ENCODE measurements around the gene PTPRR. TPM values are rescaled to one million over a fixed set of nuclear protein-coding genes. Genes with fewer than 3 reads are reported as not detected.

The PTPRR gene
- total and polyA plus RNA-seq, 2 donors from 2014 or later = 0.50 to 0.86 TPM

DNA sequence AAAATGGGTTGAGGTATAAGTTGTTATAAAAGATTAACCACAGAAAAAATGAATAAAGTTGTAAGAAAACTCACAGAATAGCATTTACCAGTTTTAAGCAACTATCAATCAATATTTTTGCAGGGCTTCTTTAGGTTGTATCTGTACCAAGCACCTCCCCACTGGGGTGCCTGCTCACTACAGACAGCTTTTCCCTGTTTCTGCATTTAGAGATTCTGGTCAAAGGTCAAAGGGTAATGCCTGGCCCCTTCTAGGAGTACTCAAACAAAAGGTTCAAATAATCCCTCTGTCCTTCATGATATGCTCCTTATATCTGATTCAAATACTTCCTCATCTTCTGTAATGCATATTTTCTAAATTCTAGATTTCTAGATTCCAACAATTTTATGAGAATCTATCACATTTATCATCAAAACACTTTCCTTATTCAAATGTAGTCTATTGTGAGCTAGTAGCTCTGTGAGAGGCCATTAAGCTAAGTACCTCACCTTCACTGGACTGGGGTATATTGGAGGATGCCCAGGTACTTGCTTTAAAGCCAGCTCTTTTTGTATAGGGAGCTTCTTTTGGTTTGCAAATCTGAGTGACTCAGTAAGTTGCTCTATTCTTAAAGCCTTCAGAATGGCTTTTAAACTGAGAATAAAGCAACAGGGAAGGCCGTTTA, 162.6 kb downstream of the PTPRR start:
- H3K4me1 ChIP-seq (ENCODE audit: control insufficient read depth in 2 of 3, insufficient read depth in 2 of 3, low read depth in 1 of 3, low read length in 3 of 3) = no peaks in the 10 kb centered on the region
- no peak overlapping the region for H3K9ac ChIP-seq (ENCODE audit: low read length in 3 of 3)
- H3K27ac ChIP-seq (ENCODE audit: low read depth in 2 of 2, low read length in 2 of 2) = no peak overlapping the region
- no peaks in the 10 kb centered on the region for H3K27me3 ChIP-seq (ENCODE audit: control insufficient read depth, insufficient read depth, low read length)
- no peak for FAIRE-seq
- intact Hi-C loops (cut with DNase I) = no loop called here
- no peaks in the 10 kb centered on the region for H3K9me3 ChIP-seq (ENCODE audit: control insufficient read depth in 2 of 3, insufficient read depth in 1 of 3, low read length in 3 of 3)
- no peaks in the 10 kb centered on the region for H3K36me3 ChIP-seq (ENCODE audit: control insufficient read depth in 2 of 3, insufficient read depth in 3 of 3, low read length in 3 of 3)
- no peak overlapping the region for H3K4me3 ChIP-seq (ENCODE audit: low read length in 3 of 3)
- no peak for DNase-seq
- TF ChIP-seq, protein P1, sequence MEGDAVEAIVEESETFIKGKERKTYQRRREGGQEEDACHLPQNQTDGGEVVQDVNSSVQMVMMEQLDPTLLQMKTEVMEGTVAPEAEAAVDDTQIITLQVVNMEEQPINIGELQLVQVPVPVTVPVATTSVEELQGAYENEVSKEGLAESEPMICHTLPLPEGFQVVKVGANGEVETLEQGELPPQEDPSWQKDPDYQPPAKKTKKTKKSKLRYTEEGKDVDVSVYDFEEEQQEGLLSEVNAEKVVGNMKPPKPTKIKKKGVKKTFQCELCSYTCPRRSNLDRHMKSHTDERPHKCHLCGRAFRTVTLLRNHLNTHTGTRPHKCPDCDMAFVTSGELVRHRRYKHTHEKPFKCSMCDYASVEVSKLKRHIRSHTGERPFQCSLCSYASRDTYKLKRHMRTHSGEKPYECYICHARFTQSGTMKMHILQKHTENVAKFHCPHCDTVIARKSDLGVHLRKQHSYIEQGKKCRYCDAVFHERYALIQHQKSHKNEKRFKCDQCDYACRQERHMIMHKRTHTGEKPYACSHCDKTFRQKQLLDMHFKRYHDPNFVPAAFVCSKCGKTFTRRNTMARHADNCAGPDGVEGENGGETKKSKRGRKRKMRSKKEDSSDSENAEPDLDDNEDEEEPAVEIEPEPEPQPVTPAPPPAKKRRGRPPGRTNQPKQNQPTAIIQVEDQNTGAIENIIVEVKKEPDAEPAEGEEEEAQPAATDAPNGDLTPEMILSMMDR (IDR thresholded peaks at IDR 0.05; ENCODE audit: borderline replicate concordance, extremely low read depth, insufficient read depth) = no peak

- no peaks in the 10 kb centered on the region for H3K4me1 ChIP-seq (ENCODE audit: control insufficient read depth in 2 of 3, insufficient read depth in 2 of 3, low read depth in 1 of 3, low read length in 3 of 3)
- intact Hi-C loops (cut with DNase I) = no loop called here
- H3K9me3 ChIP-seq (ENCODE audit: control insufficient read depth in 2 of 3, insufficient read depth in 1 of 3, low read length in 3 of 3) = no peaks in the 10 kb centered on the region
- H3K27ac ChIP-seq (ENCODE audit: low read depth in 2 of 2, low read length in 2 of 2) = no peak overlapping the region
- H3K36me3 ChIP-seq (ENCODE audit: control insufficient read depth in 2 of 3, insufficient read depth in 3 of 3, low read length in 3 of 3) = no peaks in the 10 kb centered on the region
- FAIRE-seq (no peak), DNase-seq (no peak)
- TF ChIP-seq, protein P1 (IDR thresholded peaks at IDR 0.05; ENCODE audit: borderline replicate concordance, extremely low read depth, insufficient read depth) = no peak
- H3K27me3 ChIP-seq (ENCODE audit: control insufficient read depth, insufficient read depth, low read length) = no peaks in the 10 kb centered on the region
- H3K4me3 ChIP-seq (ENCODE audit: low read length in 3 of 3) = no peak overlapping the region
- H3K9ac ChIP-seq (ENCODE audit: low read length in 3 of 3) = no peak overlapping the region
These were observed 163.7 kb downstream of the PTPRR start for GRCh38 chr12:70756791-70757190.

- DNase-seq (peak in 1 of 5 donors; percentile 14), FAIRE-seq (no peak)
- Histone ChIP-seq H3K9me3 (ENCODE audit: control insufficient read depth in 2 of 3, insufficient read depth in 1 of 3, low read length in 3 of 3) (no peaks in the 10 kb centered on the region), H3K36me3 (ENCODE audit: control insufficient read depth in 2 of 3, insufficient read depth in 3 of 3, low read length in 3 of 3) (no peaks in the 10 kb centered on the region), H3K4me1 (ENCODE audit: control insufficient read depth in 2 of 3, insufficient read depth in 2 of 3, low read depth in 1 of 3, low read length in 3 of 3) (no peaks in the 10 kb centered on the region), H3K27ac (ENCODE audit: low read depth in 2 of 2, low read length in 2 of 2) (no peak overlapping the region), H3K27me3 (ENCODE audit: control insufficient read depth, insufficient read depth, low read length) (no peaks in the 10 kb centered on the region), H3K9ac (ENCODE audit: low read length in 3 of 3) (no peak overlapping the region), H3K4me3 (ENCODE audit: low read length in 3 of 3) (no peak overlapping the region)
- intact Hi-C loops (cut with DNase I) = no loop called here
- TF ChIP-seq, protein P1 (IDR thresholded peaks at IDR 0.05; ENCODE audit: borderline replicate concordance, extremely low read depth, insufficient read depth) = no peak
These were observed 164.4 kb downstream of the PTPRR start for GRCh38 chr12:70756118-70756517.

DNA sequence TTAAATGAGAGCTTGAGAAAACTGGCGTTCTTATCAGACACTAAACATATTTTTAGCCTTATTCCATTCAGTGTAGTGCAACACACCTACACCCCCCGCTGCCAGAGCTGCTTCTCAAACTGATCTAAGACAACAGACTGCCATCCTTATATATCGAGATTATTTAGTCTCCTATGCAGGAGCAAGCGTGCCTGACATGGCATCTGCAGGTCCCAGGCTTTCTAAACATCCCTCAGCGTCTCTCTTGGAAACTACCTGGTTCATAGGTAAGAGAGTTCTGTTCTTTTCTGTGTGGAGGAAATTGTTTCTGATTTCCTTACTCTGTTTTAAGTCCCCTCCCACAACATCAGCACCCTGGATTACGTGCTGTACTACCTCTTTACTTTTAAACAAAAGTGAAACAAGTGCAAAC, 166.2 kb downstream of the PTPRR start:
- H3K4me3 ChIP-seq (ENCODE audit: low read length in 3 of 3) = peak overlapping the region in 1 of 3 donors; percentile 8

More for the DNA sequence above, 166.2 kb downstream of the PTPRR start:
- Histone ChIP-seq H3K27ac (ENCODE audit: low read depth in 2 of 2, low read length in 2 of 2) (no peak overlapping the region), H3K27me3 (ENCODE audit: control insufficient read depth, insufficient read depth, low read length) (no peaks in the 10 kb centered on the region), H3K9ac (ENCODE audit: low read length in 3 of 3) (no peak overlapping the region), H3K36me3 (ENCODE audit: control insufficient read depth in 2 of 3, insufficient read depth in 3 of 3, low read length in 3 of 3) (no peaks in the 10 kb centered on the region), H3K4me1 (ENCODE audit: control insufficient read depth in 2 of 3, insufficient read depth in 2 of 3, low read depth in 1 of 3, low read length in 3 of 3) (no peaks in the 10 kb centered on the region), H3K9me3 (ENCODE audit: control insufficient read depth in 2 of 3, insufficient read depth in 1 of 3, low read length in 3 of 3) (no peaks in the 10 kb centered on the region)
- intact Hi-C loops (cut with DNase I) = no loop called here
- DNase-seq (no peak), FAIRE-seq (no peak)
- TF ChIP-seq, protein P1 (IDR thresholded peaks at IDR 0.05; ENCODE audit: borderline replicate concordance, extremely low read depth, insufficient read depth) = no peak

All from kidney (tissue), 14 donors.